Liver (tissue), 9 donors: Measurements from ENCODE around the gene KCNG1. TPM values are rescaled to one million over a fixed set of nuclear protein-coding genes. Genes with fewer than 3 reads are reported as not detected.

Experiments used
- DNase-seq: peaks from one replicate; pipeline ENCODE4 v3.0.0-alpha.2; 2017; ENCODE audit warnings: low spot score
- H3K27ac ChIP-seq, 2 donors: one replicate each; pipeline ENCODE4 v1.7.0; 2013; ENCODE audit warnings: inconsistent platforms in 2 of 2, low read length in 2 of 2, control low read depth in 1 of 2, low read depth in 1 of 2, mild to moderate bottlenecking in 1 of 2
- H3K27me3 ChIP-seq, 4 donors: one replicate each; pipeline versions ENCODE4 v1.6.1 to v1.7.0; 2013; ENCODE audit warnings: low read length in 3 of 4, inconsistent platforms in 1 of 4, mild to moderate bottlenecking in 1 of 4, moderate library complexity in 1 of 4; ENCODE audit not compliant: control insufficient read depth in 4 of 4, insufficient read depth in 4 of 4
- H3K36me3 ChIP-seq, 4 donors: one replicate each; pipeline versions ENCODE4 v1.6.1 to v1.7.0; 2013; ENCODE audit warnings: low read length in 3 of 4, mild to moderate bottlenecking in 3 of 4, low read depth in 1 of 4, moderate library complexity in 1 of 4; ENCODE audit not compliant: control insufficient read depth in 4 of 4, insufficient read depth in 3 of 4
- H3K4me1 ChIP-seq, 4 donors: one replicate each; pipeline versions ENCODE4 v1.6.1 to v1.7.0; 2013; ENCODE audit warnings: low read length in 3 of 4, mild to moderate bottlenecking in 3 of 4, moderate library complexity in 1 of 4; ENCODE audit not compliant: control insufficient read depth in 4 of 4, insufficient read depth in 4 of 4
- H3K4me3 ChIP-seq, 3 donors: one replicate each; pipeline versions ENCODE4 v1.6.1 to v1.7.0; 2013; ENCODE audit warnings: low read length in 3 of 3, control low read depth in 1 of 3, low read depth in 1 of 3, mild to moderate bottlenecking in 1 of 3
- H3K9ac ChIP-seq, 2 donors: one replicate each; pipeline ENCODE4 v1.7.0; 2013; ENCODE audit warnings: low read length in 2 of 2, mild to moderate bottlenecking in 2 of 2, moderate library complexity in 2 of 2, control low read depth in 1 of 2, low read depth in 1 of 2
- H3K9me3 ChIP-seq, 4 donors: one replicate each; pipeline versions ENCODE4 v1.6.1 to v1.7.0; 2013; ENCODE audit warnings: low read length in 3 of 4; ENCODE audit not compliant: control insufficient read depth in 4 of 4
- ATF3 ChIP-seq: IDR thresholded peaks from 2 replicates; pipeline ENCODE4 v1.6.1; 2016; ENCODE audit warnings: antibody characterized with exemption
- FOXA1 ChIP-seq: IDR thresholded peaks from 2 replicates; pipeline ENCODE4 v1.6.1; 2016; ENCODE audit warnings: antibody characterized with exemption
- FOXA2 ChIP-seq: IDR thresholded peaks from 2 replicates; pipeline ENCODE4 v1.6.1; 2016; ENCODE audit warnings: antibody characterized with exemption
- GABPA ChIP-seq, 2 donors: IDR thresholded peaks in 1 of 2; conservative IDR thresholded peaks in 1 of 2; 2 replicates each; pipeline ENCODE4 v1.6.1; 2016; ENCODE audit warnings: antibody characterized with exemption in 2 of 2, mild to moderate bottlenecking in 1 of 2, moderate library complexity in 1 of 2
- HNF4A ChIP-seq, 2 donors: conservative IDR thresholded peaks; 2 replicates each; pipeline ENCODE4 v1.6.1; 2016; ENCODE audit warnings: antibody characterized with exemption in 2 of 2, mild to moderate bottlenecking in 2 of 2
- HNF4G ChIP-seq: IDR thresholded peaks from 2 replicates; pipeline ENCODE4 v1.6.1; 2016; ENCODE audit warnings: antibody characterized with exemption
- JUND ChIP-seq, 2 donors: IDR thresholded peaks; 2 replicates each; pipeline ENCODE4 v1.6.1; 2016; ENCODE audit warnings: antibody characterized with exemption in 2 of 2
- RAD21 ChIP-seq, 2 donors: IDR thresholded peaks; 2 replicates each; pipeline ENCODE4 v1.6.1; 2016; ENCODE audit warnings: antibody characterized with exemption in 2 of 2, mild to moderate bottlenecking in 2 of 2
- REST ChIP-seq: IDR thresholded peaks from 2 replicates; pipeline ENCODE4 v1.6.1; 2016; ENCODE audit warnings: antibody characterized with exemption, mild to moderate bottlenecking
- RXRA ChIP-seq, 2 donors: IDR thresholded peaks; 2 replicates each; pipeline ENCODE4 v1.6.1; 2017 to 2018; ENCODE audit warnings: antibody characterized with exemption in 2 of 2, mild to moderate bottlenecking in 1 of 2
- SP1 ChIP-seq: IDR thresholded peaks from 2 replicates; pipeline ENCODE4 v1.6.1; 2018; ENCODE audit warnings: antibody characterized with exemption, mild to moderate bottlenecking
- YY1 ChIP-seq: IDR thresholded peaks from 2 replicates; pipeline ENCODE4 v1.6.1; 2016; ENCODE audit warnings: antibody characterized with exemption, mild to moderate bottlenecking
- WGBS: extraction: QIAGEN DNeasy Blood & Tissue Kit; methylation state at CpG from one replicate; pipeline ENCODE4 v1.1.7; 2013; 5-methylcytosine and 5-hydroxymethylcytosine counted together
- polyA plus RNA-seq, 2 donors: library from polyadenylated mRNA; stranded (reverse) in 1 of 2; unstranded in 1 of 2; fragments of 200-250 nt in 1 of 2; fragments of >200 nt in 1 of 2; fragmentation: Nextera tagmentation in 1 of 2; extraction: Ambion mirVana in 1 of 2; gene quantifications; one replicate each; pipeline versions ENCODE4 v1.2.1 to v1.2.3, GENCODE V29; 2013 to 2015
- total RNA-seq, 2 donors: library from RNA; depleted of rRNA; stranded (reverse); fragments of >200 nt; gene quantifications; one replicate each; pipeline ENCODE4 v1.2.3, GENCODE V29; 2014
- TF ChIP-seq, protein P1 (sequence below): IDR thresholded peaks from 2 replicates; pipeline ENCODE4 v1.6.1; 2016; ENCODE audit warnings: antibody characterized with exemption
- TF ChIP-seq, protein P2 (sequence below): fragments of 150-350 bp; IDR thresholded peaks from 2 replicates; pipeline ENCODE4 v1.5.1; 2017; ENCODE audit warnings: improper control_type of control experiment, low read depth, low read length; ENCODE audit not compliant: missing input control
- TF ChIP-seq, protein P3 (sequence below): IDR thresholded peaks from 2 replicates; pipeline ENCODE4 v1.6.1; 2016; ENCODE audit warnings: antibody characterized with exemption
- donor health status: healthy.
- donor health status: healthy.
- donor health status: healthy.
- donor health status: healthy.
- donor health status: healthy.

KCNG1 gene
- total and polyA plus RNA-seq, 4 donors, result 0.08 to 0.24 (median 0.14) TPM; not detected in 1

GRCh38 chr20:51042064-51042463 lies 19.2 kb upstream of the KCNG1 start:
- DNase-seq, result no peak
- Histone ChIP-seq H3K27ac (no peak overlapping the region), H3K4me3 (no peak overlapping the region), H3K27me3 (peaks cover 0 to 7% (median 0%) of the 10 kb centered on the region in 4 donors), H3K9me3 (peaks cover 3 to 7% (median 5%) of the 10 kb centered on the region in 4 donors), H3K36me3 (no peaks in the 10 kb centered on the region), H3K4me1 (no peaks in the 10 kb centered on the region), H3K9ac (no peak overlapping the region)
- TF ChIP-seq GABPA (IDR thresholded peaks at IDR 0.05 in 1 of 2, conservative IDR thresholded peaks at IDR 0.05 in 1 of 2) (no peak), FOXA1 (no peak), HNF4A (conservative IDR thresholded peaks at IDR 0.05) (no peak)
- TF ChIP-seq, protein P1, sequence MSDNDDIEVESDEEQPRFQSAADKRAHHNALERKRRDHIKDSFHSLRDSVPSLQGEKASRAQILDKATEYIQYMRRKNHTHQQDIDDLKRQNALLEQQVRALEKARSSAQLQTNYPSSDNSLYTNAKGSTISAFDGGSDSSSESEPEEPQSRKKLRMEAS, result no peak
- 51% methylated on average over 6 of the region's 6 CpGs for WGBS

- DNase-seq, result no peak
- Histone ChIP-seq H3K27ac (no peak overlapping the region), H3K4me1 (no peaks in the 10 kb centered on the region), H3K4me3 (no peak overlapping the region), H3K36me3 (no peaks in the 10 kb centered on the region), H3K9ac (no peak overlapping the region), H3K9me3 (no peaks in the 10 kb centered on the region), H3K27me3 (peaks cover 0 to 5% (median 0%) of the 10 kb centered on the region in 4 donors)
- WGBS, result 84% methylated on average over 14 of the region's 14 CpGs
- TF ChIP-seq HNF4A (conservative IDR thresholded peaks at IDR 0.05), result no peak
- TF ChIP-seq HNF4G, result no peak
- TF ChIP-seq, protein P2, sequence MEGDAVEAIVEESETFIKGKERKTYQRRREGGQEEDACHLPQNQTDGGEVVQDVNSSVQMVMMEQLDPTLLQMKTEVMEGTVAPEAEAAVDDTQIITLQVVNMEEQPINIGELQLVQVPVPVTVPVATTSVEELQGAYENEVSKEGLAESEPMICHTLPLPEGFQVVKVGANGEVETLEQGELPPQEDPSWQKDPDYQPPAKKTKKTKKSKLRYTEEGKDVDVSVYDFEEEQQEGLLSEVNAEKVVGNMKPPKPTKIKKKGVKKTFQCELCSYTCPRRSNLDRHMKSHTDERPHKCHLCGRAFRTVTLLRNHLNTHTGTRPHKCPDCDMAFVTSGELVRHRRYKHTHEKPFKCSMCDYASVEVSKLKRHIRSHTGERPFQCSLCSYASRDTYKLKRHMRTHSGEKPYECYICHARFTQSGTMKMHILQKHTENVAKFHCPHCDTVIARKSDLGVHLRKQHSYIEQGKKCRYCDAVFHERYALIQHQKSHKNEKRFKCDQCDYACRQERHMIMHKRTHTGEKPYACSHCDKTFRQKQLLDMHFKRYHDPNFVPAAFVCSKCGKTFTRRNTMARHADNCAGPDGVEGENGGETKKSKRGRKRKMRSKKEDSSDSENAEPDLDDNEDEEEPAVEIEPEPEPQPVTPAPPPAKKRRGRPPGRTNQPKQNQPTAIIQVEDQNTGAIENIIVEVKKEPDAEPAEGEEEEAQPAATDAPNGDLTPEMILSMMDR, result no peak
- TF ChIP-seq GABPA (IDR thresholded peaks at IDR 0.05 in 1 of 2, conservative IDR thresholded peaks at IDR 0.05 in 1 of 2), result no peak
- no peak for TF ChIP-seq YY1
- TF ChIP-seq RAD21 (IDR thresholded peaks at IDR 0.05), result no peak
- no peak for TF ChIP-seq JUND (IDR thresholded peaks at IDR 0.05)
- no peak for TF ChIP-seq ATF3
- no peak for TF ChIP-seq SP1
- no peak for TF ChIP-seq REST
- TF ChIP-seq FOXA2, result no peak
- TF ChIP-seq, protein P1, result no peak
- TF ChIP-seq RXRA (IDR thresholded peaks at IDR 0.05), result no peak
- TF ChIP-seq, protein P3, sequence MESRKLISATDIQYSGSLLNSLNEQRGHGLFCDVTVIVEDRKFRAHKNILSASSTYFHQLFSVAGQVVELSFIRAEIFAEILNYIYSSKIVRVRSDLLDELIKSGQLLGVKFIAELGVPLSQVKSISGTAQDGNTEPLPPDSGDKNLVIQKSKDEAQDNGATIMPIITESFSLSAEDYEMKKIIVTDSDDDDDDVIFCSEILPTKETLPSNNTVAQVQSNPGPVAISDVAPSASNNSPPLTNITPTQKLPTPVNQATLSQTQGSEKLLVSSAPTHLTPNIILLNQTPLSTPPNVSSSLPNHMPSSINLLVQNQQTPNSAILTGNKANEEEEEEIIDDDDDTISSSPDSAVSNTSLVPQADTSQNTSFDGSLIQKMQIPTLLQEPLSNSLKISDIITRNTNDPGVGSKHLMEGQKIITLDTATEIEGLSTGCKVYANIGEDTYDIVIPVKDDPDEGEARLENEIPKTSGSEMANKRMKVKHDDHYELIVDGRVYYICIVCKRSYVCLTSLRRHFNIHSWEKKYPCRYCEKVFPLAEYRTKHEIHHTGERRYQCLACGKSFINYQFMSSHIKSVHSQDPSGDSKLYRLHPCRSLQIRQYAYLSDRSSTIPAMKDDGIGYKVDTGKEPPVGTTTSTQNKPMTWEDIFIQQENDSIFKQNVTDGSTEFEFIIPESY, result no peak
Observed at GRCh38 chr20:51037532-51038115, 14.7 kb upstream of the KCNG1 start.
